Measurements from ENCODE around the gene ZNF367. TPM values are rescaled to one million over a fixed set of nuclear protein-coding genes. Genes with fewer than 3 reads are reported as not detected.

The ZNF367 gene
- total and polyA plus RNA-seq, 9 of the 15 experiments (the other 6 are each of a cell fraction or from before 2014, with no cell fraction given), result 2.7 to 14.4 (median 10.0) TPM

GRCh38 chr9:96342571-96343245, 75.5 kb downstream of the ZNF367 start (continued):
- no peak for TF ChIP-seq THRB (CRISPR knock-in tag; conservative IDR thresholded peaks at IDR 0.05)

- Histone ChIP-seq H3K4me2 (ENCODE audit: insufficient read depth, low read length) (no peak overlapping the region), H3K4me3 (no peak overlapping the region), H3K9ac (ENCODE audit: insufficient read depth in 1 of 2, low read depth in 2 of 2, low read length in 2 of 2) (no peak overlapping the region), H3K36me3 (ENCODE audit: control insufficient read depth, insufficient read depth, low read length) (no peaks in the 10 kb centered on the region), H2AFZ (ENCODE audit: low read depth, low read length) (no peak overlapping the region), H3K9me1 (ENCODE audit: control insufficient read depth, insufficient read depth, low read length) (no peaks in the 10 kb centered on the region), H3K4me1 (replicated peaks in 1 of 2; ENCODE audit: control insufficient read depth in 2 of 2, insufficient read depth in 2 of 2, low read length in 2 of 2) (peaks cover 5 to 17% of the 10 kb centered on the region in 2 experiments), H4K20me1 (replicated peaks; ENCODE audit: control insufficient read depth, insufficient read depth, low read length) (no peaks in the 10 kb centered on the region), H3K27ac (ENCODE audit: extremely low read depth, low read depth, low read length) (no peak overlapping the region), H3K79me2 (ENCODE audit: control insufficient read depth, insufficient read depth, low read length) (no peaks in the 10 kb centered on the region), H3K9me3 (replicated peaks; ENCODE audit: control insufficient read depth, insufficient read depth, low read depth, low read length) (no peaks in the 10 kb centered on the region), H3K27me3 (ENCODE audit: control insufficient read depth in 2 of 2, insufficient read depth in 2 of 2, low read length in 2 of 2) (no peaks in the 10 kb centered on the region)
- TF ChIP-seq RFX5 (IDR thresholded peaks at IDR 0.05; ENCODE audit: low read depth, low read length) (no peak), EWSR1 (IDR thresholded peaks at IDR 0.05; ENCODE audit: borderline replicate concordance, low read depth, partially characterized antibody) (no peak), PHF21A (IDR thresholded peaks at IDR 0.05; ENCODE audit: borderline replicate concordance, low read depth) (no peak), IRF1 (CRISPR knock-in tag; IDR thresholded peaks at IDR 0.05; ENCODE audit: borderline replicate concordance) (no peak), PRMT5 (CRISPR knock-in tag; IDR thresholded peaks at IDR 0.05) (no peak), NR2C1 (IDR thresholded peaks at IDR 0.05) (no peak), NR2C1 (tag; IDR thresholded peaks at IDR 0.05) (no peak), ZNF699 (CRISPR knock-in tag; IDR thresholded peaks at IDR 0.05; ENCODE audit: insufficient replicate concordance) (no peak), ZNF212 (CRISPR knock-in tag; IDR thresholded peaks at IDR 0.05) (no peak)
- WGBS (ENCODE audit: insufficient coverage, low coverage, missing lambda C conversion rate), result 66% methylated on average over 3 of the region's 3 CpGs
- no TSS peak for BruUV-seq (replicated peaks)
- ATAC-seq (no peak), FAIRE-seq (no peak), DNase-seq (ENCODE audit: extremely low read depth in 1 of 4, low spot score in 3 of 4) (no peak)
- intact Hi-C loops (cut with micrococcal nuclease) (loop anchor here (5.0 kb wide), 1 partner anchor 77 kb away; the partner anchor contains the start of gene ZNF367), in situ Hi-C loops (cut with MboI) (no loop called here)
- ChIA-PET POLR2A (no interaction called here), CTCF (ENCODE audit: low intra/inter-chr PET ratio) (no interaction called here)
Measured at GRCh38 chr9:96340707-96341106, 77.5 kb downstream of the ZNF367 start.

All from K562 (cell line).